ENCODE measurements around the gene PBX3. TPM values are rescaled to one million over a fixed set of nuclear protein-coding genes. Genes with fewer than 3 reads are reported as not detected.

Gene PBX3
- total and polyA plus RNA-seq, 10 donors = 7.2 to 58.4 (median 34.1) TPM

- peaks cover 0 to 8% (median 0%) of the 10 kb centered on the region in 8 donors for H3K9me3 ChIP-seq
- peaks cover 0 to 17% (median 5%) of the 10 kb centered on the region in 6 donors for H3K4me1 ChIP-seq
- no peak overlapping the region for H3K27ac ChIP-seq
- TF ChIP-seq POLR2A (IDR thresholded peaks at IDR 0.05) (no peak), CTCF (IDR thresholded peaks at IDR 0.05 in 8 of 11, conservative IDR thresholded peaks at IDR 0.05 in 3 of 11) (no peak), POLR2AphosphoS5 (IDR thresholded peaks at IDR 0.05) (no peak)
- no peak for DNase-seq
- intact Hi-C loops (cut with DNase I; ENCODE audit: low total_unique reads) = no loop called here
- H3K27me3 ChIP-seq (replicated peaks in 1 of 7) = no peaks in the 10 kb centered on the region
- 78 to 84% (median 81%) methylated on average over 1 of the region's 1 CpG for WGBS, 5 donors
- H3K36me3 ChIP-seq = no peaks in the 10 kb centered on the region
- H3K4me3 ChIP-seq = no peak overlapping the region
Measured at GRCh38 chr9:125863923-125864322, 116.8 kb downstream of the PBX3 start.

- Histone ChIP-seq H3K27me3 (replicated peaks in 1 of 7) (no peaks in the 10 kb centered on the region), H3K27ac (no peak overlapping the region), H3K9me3 (no peaks in the 10 kb centered on the region), H3K4me3 (no peak overlapping the region), H3K36me3 (no peaks in the 10 kb centered on the region), H3K4me1 (peaks cover 0 to 17% (median 5%) of the 10 kb centered on the region in 6 donors)
- TF ChIP-seq POLR2AphosphoS5 (IDR thresholded peaks at IDR 0.05) = no peak
- TF ChIP-seq POLR2A (IDR thresholded peaks at IDR 0.05) = no peak
- no peak for TF ChIP-seq CTCF (IDR thresholded peaks at IDR 0.05 in 8 of 11, conservative IDR thresholded peaks at IDR 0.05 in 3 of 11)
- intact Hi-C loops (cut with DNase I; ENCODE audit: low total_unique reads) = no loop called here
- whole genome bisulfite sequencing, 5 donors = 56 to 71% (median 60%) methylated on average over 3 of the region's 3 CpGs
- DNase-seq = no peak
Measured at GRCh38 chr9:125867751-125868415, 120.7 kb downstream of the PBX3 start.

GRCh38 chr9:125878164-125878631, 131.0 kb downstream of the PBX3 start:
- no peak overlapping the region for H3K27ac ChIP-seq
- no peak for TF ChIP-seq CTCF (IDR thresholded peaks at IDR 0.05 in 8 of 11, conservative IDR thresholded peaks at IDR 0.05 in 3 of 11)
- no peak for TF ChIP-seq POLR2AphosphoS5 (IDR thresholded peaks at IDR 0.05)
- no peak for TF ChIP-seq POLR2A (IDR thresholded peaks at IDR 0.05)
- no peak overlapping the region for H3K4me3 ChIP-seq
- 76 to 83% (median 80%) methylated on average over 3 of the region's 3 CpGs for WGBS, 5 donors
- H3K4me1 ChIP-seq = no peaks in the 10 kb centered on the region
- H3K27me3 ChIP-seq (replicated peaks in 1 of 7) = no peaks in the 10 kb centered on the region
- no peaks in the 10 kb centered on the region for H3K9me3 ChIP-seq
- intact Hi-C loops (cut with DNase I; ENCODE audit: low total_unique reads) = no loop called here
- no peak for DNase-seq
- no peaks in the 10 kb centered on the region for H3K36me3 ChIP-seq

GRCh38 chr9:125881042-125881441, 133.9 kb downstream of the PBX3 start:
- no peak overlapping the region for H3K27ac ChIP-seq
- intact Hi-C loops (cut with DNase I; ENCODE audit: low total_unique reads) = no loop called here
- H3K4me3 ChIP-seq = no peak overlapping the region
- TF ChIP-seq CTCF (IDR thresholded peaks at IDR 0.05 in 8 of 11, conservative IDR thresholded peaks at IDR 0.05 in 3 of 11) (no peak), POLR2AphosphoS5 (IDR thresholded peaks at IDR 0.05) (no peak), POLR2A (IDR thresholded peaks at IDR 0.05) (no peak)
- no peak for DNase-seq
- no peaks in the 10 kb centered on the region for H3K4me1 ChIP-seq
- no peaks in the 10 kb centered on the region for H3K36me3 ChIP-seq
- no peaks in the 10 kb centered on the region for H3K27me3 ChIP-seq (replicated peaks in 1 of 7)
- no peaks in the 10 kb centered on the region for H3K9me3 ChIP-seq
